HG03097 (cell line): ENCODE results near the gene C5.
"Not testable (repeated sequence)": the region's sequence is repeated elsewhere in the genome, so short reads cannot be mapped to it uniquely, and the experiment has no call there.

Source experiments
- ATAC-seq: cut with Tn5 transposase; IDR thresholded peaks from one replicate; pipeline ENCODE4 v1.9.1; 2021; ENCODE audit not compliant: unreplicated experiment, low FRiP score

C5 gene

DNA sequence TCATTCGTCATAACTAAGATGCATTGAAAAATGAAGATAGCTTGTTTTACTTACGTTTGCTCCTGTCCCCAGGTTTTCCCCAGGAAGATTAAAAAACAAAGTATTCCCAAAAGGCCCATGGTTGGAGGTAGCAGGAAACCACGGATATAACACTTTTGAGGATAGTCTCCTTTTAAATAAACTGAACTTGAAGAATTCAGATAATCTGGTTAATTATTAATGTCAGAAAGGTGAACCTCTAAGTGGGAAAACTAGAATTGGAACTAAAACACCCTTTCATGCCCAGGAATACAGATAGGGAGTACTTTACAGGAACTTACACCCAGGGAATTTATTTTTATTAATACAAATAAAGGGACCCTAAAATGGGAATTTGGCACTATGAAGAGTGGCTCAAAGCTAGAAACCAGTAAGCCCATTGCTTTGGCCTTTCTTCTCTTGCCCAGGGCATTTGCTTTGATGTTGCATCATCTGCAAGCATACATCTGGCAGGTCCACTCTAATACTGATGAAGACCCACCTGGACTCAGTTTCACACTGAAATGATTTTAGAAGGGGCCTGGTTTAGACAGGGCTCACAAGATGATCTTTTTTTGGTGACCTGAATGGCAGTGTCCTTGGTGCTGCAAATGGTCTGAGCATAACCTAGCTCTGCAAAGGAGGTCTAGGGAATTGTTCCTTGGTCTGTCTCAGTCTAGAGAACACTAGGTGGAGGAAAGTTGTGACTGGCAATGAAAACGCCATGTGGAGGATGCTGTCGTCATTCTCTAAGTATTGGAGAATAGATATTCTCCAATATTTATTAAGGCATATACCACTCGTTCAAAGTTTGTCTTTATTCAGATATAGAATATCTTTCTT, at the start of gene C5:
Gene C5 (minus strand): TSS at position 148 of the 861 bp plus-strand sequence. CDS start 29 bp downstream, at position 119.
- no peak for ATAC-seq

DNA sequence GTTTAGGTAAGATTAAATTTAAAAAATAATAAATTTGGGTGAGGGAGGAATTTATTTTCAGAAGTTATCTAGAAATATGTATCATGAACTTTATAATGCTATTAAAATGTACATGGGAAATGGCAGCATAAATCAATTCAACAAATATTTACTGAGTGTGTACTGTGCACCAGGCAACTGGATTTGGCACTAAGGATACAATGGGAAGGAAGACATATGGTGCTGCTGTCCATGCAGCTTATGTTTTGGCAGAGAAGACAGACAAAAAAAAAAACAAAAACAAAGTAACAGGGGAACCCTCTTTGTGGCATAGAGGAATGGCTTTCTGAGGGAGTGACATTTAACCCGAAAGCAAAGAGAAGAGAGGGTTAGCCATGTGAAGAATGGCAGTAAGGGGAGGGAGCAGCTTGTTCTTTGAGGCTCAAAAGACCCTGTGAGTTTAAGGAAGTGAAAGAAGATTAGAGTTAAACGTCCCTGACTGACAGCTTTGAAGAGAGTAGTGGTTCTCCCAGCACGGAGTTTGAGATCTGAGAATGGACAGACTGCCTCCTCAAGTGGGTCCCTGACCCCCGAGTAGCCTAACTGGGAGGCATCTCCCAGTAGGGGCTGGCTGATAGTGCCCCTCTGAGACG, 48.6 kb upstream of the C5 start:
- no peak for ATAC-seq

DNA sequence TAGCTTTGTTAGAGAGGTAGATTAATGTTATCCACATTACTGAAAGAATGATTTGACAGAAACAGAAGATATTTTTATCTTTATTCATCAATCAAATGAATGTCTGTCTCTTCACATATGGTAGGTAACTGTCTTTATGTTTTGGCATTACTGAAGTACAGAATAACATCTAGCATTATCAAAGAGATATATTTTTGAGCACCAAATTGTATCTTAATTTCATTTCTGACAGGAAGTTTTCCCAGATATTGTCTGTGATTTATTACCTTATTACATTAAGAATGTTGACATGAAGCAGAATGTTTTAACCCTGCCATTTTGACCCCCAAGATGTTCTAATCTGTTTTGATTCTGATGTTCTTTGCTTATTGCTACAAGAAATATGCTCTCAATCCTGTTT, 45.0 kb upstream of the C5 start:
- no peak for ATAC-seq

DNA sequence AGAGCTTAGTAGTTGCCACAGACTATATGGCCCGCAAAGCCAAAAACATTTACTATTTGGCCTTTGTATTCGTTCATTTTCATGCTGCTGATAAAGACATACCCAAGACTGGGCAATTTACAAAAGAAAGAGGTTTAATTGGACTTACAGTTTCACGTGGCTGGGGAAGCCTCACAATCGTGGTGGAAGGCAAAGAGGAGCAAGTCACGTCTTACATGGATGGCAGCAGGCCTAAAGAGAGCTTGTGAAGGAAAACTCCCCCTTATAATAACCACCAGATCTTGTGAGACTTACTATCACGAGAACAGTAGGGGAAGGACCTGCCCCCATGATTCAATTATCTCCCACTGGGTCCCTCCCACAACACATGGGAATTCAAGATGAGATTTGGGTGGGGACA, 40.7 kb upstream of the C5 start:
- ATAC-seq, result not testable (repeated sequence)

DNA sequence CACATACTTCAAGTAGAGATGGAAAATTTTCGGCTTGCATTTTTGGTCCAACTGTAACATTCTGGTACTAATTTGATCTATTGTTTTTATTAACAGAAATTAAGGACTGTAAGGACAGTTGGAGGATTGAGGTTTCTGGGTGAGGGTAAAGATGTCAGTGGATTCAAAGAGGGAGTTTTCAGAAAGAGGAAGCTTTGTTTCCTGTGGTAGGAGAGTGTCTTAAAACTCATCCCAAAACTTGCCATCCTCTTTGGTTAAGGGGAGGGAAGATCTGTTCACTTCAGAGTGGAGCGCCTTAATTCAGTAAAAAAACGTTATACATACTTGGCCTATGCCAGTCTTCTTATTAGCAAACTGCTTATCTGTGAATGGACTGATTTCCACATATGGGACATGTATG, 38.5 kb upstream of the C5 start:
- ATAC-seq, result no peak

DNA sequence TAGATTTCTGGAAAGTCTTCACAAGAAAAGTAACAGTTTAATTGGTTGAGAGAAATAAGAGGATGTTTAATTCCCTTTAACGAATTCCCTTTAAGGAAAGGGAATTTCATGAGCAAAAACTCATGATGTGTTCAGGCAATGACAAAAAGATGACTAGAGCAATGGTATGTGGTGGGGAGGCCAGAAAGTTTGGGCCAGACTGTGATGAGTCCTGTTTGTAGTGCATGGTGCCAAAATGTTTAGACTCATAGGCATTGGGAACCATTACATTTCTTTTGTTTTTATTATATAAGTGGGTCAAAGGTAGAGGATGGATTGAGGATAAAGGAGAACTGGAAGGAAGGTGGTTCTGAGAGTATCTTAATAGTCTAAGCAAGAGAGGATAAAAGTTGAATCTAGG, 35.6 kb upstream of the C5 start:
- ATAC-seq, result no peak

DNA sequence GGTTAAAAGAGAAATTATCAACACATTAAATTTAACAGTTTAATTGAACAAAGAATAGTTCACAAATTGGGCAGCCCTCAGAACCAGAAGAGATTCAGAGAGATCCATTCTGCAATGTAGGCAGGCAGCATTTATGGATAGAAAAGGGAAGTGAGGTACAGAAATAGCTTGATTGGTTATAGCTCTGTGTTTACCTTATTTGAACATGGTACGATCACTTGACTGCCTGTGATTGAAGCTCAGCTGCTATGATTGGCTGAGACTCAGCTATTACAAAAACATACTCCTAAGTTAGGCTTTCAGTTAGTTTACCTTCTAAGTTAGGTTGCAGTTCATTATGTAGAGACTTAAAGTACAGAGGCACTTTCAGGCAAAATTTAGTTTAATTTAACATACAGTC, 32.0 kb upstream of the C5 start:
- no peak for ATAC-seq

DNA sequence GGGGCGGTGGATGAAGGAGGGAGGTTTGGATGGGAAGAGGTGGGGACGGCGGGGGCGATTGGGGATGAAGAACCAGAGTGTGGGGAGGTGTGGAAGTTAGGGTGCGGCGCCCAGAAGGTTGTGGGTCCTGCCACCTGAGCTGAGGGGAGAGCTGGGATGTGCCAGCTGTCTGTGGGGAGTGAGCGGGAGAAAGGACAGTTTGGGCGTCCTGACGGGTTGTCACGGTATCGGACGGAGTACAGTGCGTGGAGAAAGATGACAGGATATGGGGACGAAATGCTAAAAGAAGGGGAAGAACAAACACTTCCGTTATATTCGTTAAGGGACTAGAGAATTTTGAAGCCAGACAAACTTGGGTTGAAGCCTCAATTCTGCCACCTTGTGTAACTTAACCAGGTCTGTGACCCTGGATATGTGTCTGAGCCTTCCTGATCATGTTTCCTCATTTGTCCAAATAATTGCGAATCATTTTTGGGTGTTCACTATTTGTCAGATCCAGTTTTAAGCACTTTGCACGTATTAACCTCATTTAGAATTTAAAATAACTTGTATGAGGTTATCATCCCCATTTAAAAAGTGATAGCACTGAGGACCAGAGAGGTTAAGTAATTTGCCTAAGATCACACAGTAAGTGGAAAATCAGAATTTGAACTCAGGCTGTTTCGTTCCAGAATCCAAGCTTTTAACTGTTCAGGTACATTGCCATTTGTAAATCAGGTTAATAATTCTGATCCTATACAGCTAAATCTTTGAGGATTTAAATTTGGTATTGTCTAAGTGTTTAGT, 25.4 kb upstream of the C5 start:
- ATAC-seq, result peak; percentile 14

DNA sequence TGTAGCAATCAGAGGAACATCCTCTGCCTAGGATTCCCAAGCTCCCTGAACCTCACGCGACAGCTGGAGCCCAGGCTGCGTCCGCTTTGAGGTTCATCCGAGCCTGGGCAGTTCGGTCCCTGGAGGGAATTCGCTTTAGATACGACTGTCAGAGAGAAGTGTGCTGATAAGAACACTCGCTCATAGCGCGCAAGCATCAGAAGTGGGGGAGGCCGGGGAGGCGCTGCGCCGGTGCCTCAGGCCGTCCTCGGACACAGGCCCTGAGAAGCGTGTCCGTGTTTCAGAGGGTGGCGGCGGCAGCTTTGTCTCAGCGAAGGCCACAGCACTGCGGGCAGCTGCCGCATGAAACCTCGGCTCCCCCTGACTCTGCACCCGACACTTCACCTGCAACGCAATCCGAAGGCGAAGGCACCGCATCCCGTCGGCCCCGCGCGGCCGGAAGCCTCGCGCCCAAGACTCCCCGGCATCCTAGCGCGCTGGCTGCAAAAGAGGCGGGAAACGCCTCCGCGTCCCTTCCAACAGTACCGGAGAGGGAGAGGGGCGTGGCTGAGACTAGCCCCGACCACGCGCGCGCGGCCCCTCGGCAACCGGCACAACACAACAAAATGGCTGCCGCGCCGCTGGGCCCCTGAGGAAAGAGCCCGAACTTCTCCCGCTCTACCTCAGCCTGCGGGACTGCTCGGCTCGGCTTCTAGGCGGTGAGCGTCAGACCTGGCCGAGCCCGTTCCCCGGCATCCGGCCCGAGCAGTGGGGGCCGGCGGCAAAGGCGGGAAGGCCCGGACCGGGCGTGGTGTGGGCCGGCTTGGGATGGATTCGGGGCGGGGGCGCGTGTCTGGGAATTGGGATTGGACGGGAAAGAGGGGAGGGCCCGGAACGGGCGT, 24.5 kb upstream of the C5 start, which contains the start of gene CNTRL:
Gene CNTRL (plus strand): TSS at position 586 of the 881 bp plus-strand sequence. CDS start 13,372 bp downstream, outside the sequence.
- peak; percentile 50 for ATAC-seq

DNA sequence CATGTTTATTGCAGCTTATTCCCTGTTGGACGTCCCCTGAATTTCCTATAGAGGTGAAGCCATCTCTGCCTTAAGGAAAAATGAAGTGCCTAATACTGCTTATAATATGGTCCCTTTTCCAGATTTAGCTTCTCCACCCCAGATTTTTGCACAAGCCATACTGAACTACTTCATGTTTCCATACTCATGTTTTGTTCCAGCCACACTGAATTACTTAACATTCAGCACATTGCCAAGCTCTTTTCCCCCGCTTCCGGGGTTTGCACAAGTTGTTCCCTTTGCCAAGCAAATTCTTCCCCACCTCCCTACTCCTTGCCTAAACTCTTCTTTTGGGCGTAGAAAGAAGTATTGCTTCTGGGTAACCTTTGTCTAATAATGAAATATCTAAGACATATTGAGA, 23.0 kb upstream of the C5 start:
- no peak for ATAC-seq

DNA sequence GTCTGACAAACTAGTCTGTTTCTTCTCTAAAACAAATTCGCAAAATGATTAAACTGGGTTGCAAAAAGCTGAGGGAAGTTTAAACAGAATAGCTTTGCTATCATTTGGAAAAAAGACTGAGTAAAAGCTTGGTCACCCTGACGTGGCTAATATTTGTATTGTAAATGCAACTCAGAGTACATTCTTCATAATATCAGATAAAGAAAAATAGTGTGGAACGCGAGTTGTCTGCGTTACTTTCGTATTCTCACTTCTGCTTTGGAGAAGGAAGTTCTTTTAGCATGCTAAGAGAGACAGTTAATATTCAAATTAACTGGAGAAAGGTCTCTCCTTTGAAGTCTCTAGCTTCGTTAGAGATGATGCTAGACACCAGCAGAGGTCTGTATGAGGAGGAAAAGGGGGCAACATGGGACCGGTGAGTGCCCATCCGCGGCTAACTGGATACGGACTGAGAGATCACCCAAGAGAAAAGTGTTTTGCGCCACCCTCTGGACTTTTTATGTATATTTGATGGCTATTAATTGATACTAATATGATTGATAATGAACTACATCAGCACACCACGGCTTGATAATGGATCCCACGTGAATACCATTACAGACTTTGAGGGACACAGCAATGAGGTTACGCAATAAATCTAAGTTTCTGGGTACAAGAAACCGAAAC, 21.8 kb upstream of the C5 start:
- peak; percentile 32 for ATAC-seq

DNA sequence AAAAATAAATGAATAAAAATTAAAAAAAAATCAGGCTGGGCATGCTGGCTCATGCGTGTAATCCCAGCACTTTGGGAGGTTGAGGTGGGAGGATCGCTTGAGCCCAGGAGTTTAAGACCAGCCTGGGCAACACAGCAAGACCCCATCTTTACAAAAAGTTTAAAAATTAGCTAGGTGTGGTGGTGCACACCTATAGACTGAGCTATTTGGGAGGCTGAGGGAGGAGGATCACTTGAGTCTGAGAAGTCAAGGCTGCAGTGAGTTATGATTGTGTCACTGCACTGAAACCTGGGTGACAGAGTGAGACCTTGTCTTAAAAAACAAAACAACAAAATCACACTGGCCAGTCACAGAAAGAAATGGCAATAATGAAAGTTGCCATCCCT, 21.3 kb upstream of the C5 start:
- peak; percentile 12 for ATAC-seq

DNA sequence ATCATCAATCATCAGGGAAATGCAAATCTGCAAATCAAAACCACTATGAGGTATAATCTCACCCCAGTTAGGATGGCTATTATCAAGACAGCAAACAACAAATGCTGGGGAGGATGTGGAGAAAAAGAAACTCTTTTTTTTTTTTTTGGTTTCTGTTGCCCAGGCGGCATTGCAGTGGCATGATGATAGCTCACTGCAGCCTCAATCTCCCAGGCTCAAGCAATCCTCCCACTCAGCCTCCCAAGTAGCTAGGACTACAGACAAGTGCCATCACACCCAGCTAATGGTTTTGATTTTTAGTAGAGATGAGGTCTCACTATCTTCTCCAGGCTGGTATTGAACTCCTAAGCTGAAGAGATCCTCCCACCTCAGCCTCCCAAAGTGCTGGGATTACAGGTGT, 19.3 kb upstream of the C5 start:
- ATAC-seq, result no peak

DNA sequence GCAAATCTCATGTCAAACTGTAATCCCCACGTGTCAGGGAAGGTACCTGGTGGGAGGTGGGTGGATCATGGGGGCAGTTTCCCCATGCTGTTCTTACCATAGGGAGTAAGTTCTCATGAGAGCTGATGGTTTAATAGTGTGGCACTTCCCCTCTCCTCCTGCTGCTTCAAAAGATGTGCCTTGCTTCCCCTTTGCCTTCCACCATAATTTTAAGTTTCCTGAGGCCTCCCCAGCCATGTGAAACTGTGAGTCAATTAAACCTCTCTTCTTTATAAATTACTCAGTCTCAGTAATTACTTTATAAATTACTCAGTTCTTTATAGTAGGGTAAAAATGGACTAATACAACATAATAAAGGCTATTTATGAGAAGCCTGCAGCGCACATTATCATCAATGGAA, 17.6 kb upstream of the C5 start:
- no peak for ATAC-seq

DNA sequence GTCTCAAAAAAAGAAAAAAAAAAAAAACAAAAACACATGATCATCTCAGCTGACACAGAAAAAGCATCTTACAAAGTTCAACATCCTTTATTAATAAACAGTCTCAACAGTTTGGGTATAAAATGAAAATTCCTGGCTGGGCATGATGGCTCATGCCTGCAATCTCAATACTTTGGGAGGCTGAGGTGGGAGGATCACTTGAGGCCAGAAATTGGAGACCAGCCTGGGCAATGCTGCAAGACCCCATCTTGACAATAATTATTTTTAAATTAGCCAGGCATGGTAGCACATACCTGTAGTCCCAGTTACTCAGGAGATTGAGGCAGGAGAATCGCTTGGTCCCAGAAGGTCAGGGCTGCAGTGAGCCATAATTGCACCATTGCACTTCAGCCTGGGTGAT, 16.8 kb upstream of the C5 start:
- no peak for ATAC-seq

DNA sequence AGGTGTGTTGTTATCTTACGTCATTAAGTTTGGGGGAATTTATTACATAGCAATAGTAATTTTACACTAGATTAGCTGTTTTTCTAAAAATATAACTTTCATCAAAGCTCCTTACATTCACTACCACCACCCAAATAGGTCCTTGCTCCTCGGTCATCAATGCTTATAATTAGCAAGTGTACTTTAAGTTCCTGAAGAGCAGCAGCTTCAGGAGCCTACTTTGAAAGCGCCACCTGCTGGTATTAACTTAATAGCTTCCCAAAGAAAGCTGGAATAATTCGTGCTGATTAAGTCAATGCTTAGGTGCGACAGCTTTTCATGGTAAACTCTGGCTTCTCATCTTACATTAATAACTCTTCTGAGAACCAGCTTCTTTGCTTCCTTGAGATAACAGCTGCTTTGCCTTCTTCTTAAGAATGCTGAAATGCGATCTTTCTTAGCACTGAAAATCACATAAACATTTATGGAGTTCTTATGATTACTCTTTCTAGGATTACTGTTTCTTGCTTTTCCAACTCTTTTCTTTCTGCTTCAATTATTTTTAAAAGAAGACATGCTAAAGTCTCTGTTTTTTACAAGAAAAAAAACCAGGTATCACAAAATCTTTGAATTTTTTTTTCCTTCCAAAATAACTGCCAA, 10.0 kb upstream of the C5 start:
- ATAC-seq, result no peak

DNA sequence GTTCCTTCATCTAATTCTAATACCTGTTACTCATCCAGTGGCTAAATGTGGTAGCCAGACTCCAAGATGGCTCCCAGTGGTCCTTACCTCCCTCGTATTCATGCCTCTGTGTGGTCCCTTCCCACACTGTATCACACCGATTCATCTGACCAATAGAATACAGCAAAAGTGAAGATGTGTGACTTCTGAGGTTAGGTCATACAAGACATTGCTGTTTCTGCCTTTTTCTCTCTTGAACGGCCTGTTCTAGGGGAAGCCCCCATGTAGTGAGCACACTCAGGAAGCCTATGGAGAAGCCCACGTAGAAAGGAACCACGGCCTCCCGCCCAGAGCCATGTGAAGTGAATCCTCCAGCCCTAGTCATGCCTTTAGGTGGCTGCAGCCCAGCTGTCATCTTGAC, 9.4 kb upstream of the C5 start:
- ATAC-seq, result no peak

DNA sequence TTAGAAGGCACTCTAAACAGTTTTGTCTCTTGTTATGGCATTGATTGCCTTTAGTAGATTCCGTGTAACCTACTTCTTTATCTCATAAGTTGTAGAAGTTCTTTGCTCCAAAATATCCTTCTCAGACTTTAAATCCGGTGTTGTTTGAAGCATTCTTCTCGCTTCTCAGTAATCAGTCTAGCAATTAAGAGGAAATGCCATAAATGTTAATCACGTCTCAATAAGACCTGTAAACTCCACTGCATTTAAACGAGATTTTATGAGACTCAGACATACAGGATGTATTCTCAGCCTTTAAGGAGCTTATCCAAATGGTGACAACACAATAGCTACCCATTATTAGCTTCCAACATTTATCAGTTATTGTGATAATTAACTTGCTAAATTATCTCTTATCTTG, 7.7 kb upstream of the C5 start:
- no peak for ATAC-seq

DNA sequence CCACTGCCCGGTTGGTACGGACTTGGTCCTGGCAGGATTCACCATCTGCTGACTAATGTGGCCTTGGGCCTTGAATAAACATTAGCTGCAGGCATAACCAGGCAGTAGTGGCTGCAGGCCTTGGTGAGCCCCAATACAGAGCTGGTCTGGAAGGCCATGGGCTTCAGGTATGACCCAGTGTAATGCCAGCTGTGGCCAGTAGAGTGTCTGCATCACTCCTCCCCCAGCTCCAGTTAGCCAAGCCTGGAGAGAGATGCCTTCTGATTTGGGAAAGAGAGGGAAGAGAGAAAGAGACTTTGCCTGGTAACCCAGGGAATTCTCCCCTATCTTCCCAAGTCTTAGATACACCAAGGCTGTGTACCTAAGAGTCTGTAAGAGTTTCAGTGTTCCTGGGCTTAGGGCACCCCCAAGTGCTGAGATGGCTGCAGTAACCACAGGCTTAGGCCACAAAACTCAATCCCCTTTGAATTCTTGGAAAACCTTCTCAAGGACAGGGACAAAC, 5.6 kb upstream of the C5 start:
- no peak for ATAC-seq
